Measurements from ENCODE around the gene RIPOR3. TPM values are rescaled to one million over a fixed set of nuclear protein-coding genes. Genes with fewer than 3 reads are reported as not detected.

RIPOR3 gene
- total and polyA plus RNA-seq, 9 of the 15 experiments (the other 6 are each of a cell fraction or from before 2014, with no cell fraction given), result 3.3 to 62.7 (median 21.4) TPM

DNA sequence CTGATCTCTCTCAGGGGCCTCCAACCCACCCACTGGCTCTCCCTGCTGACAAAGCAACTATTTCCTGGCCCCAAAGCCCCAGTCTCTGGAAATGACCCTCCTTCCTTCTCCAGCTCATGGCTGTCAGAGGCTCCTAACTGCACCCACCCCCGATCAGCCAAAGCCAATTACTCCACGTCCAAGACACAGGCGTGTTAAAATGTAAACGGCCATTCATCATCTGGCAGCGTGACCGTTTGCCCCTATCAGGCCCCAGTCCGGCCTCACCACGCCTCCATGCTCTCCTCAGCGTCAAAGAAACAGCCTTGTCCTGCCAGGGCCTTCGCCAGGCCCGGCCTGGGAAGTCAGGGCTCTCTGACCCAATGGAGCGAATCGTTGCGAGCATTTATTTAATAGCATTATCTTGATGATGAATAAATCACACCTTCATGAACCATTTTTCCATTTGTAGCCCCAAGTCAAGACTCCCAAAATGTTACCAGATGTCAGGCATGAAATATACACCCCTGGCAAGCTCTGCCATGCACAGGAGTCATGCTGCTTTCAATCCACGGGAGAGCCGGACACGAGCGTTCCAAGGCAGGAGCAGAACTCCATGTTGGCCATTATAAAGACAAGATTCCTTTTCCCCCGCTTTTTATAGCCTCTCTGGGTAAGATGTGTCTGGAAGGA is 17.7 kb downstream of the RIPOR3 start (continued):
- TF ChIP-seq ZNF609 (CRISPR knock-in tag; IDR thresholded peaks at IDR 0.05; ENCODE audit: borderline replicate concordance), result no peak
- no peak for TF ChIP-seq PPARD (CRISPR knock-in tag; IDR thresholded peaks at IDR 0.05)
- peak; percentile 61; the same call in 1 of the 2 replicates for TF ChIP-seq MTA3 (IDR thresholded peaks at IDR 0.05; ENCODE audit: borderline replicate concordance)
- no peak for TF ChIP-seq RAD21 (CRISPR knock-in tag; conservative IDR thresholded peaks at IDR 0.05 in 1 of 2, IDR thresholded peaks at IDR 0.05 in 1 of 2)
- no peak for TF ChIP-seq JUNB (CRISPR knock-in tag; conservative IDR thresholded peaks at IDR 0.05)
- no peak for TF ChIP-seq MECOM (CRISPR knock-in tag; IDR thresholded peaks at IDR 0.05)
- no peak for TF ChIP-seq XRCC3 (IDR thresholded peaks at IDR 0.05)
- 0 out of 2 replicates have a peak, but pooled peaks have one; percentile 14 for TF ChIP-seq ZBTB2 (IDR thresholded peaks at IDR 0.05)
- TF ChIP-seq CREM (IDR thresholded peaks at IDR 0.05; ENCODE audit: low read depth), result peak; percentile 65
- TF ChIP-seq KDM5B (IDR thresholded peaks at IDR 0.05; ENCODE audit: insufficient replicate concordance, low read depth, low read length), result no peak
- TF ChIP-seq, protein P1, sequence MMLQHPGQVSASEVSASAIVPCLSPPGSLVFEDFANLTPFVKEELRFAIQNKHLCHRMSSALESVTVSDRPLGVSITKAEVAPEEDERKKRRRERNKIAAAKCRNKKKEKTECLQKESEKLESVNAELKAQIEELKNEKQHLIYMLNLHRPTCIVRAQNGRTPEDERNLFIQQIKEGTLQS (IDR thresholded peaks at IDR 0.05), result no peak
- TF ChIP-seq, protein P1 (CRISPR knock-in tag; conservative IDR thresholded peaks at IDR 0.05), result no peak

Data from K562 (cell line).